Activated CD8-positive, alpha-beta memory T cell treated with anti-CD3 and anti-CD28 coated beads, Interleukin-2, amount 50 U/mL, for 4 hours (primary cell): Measurements from ENCODE around the gene EEFSEC.
A peak's percentile ranks its signal among the peaks of the same experiment; 100 is the strongest.

Experiments used
- DNase-seq: peaks from one replicate; pipeline ENCODE4 v3.0.0-alpha.2; 2020

Gene EEFSEC

GRCh38 chr3:128153156-128154041, at the start of gene EEFSEC:
TSS of gene EEFSEC (plus strand) at chr3:128153481. CDS start at chr3:128153508, 27 bp downstream.
- peak; percentile 84 for DNase-seq

GRCh38 chr3:128107834-128108233, 45.4 kb upstream of the EEFSEC start:
- DNase-seq, result no peak

- no peak for DNase-seq
Measured at GRCh38 chr3:128111147-128111546, 42.1 kb upstream of the EEFSEC start.

GRCh38 chr3:128112357-128112968, 40.8 kb upstream of the EEFSEC start:
- DNase-seq, result no peak

- no peak for DNase-seq
Measured at GRCh38 chr3:128113817-128114794, 39.2 kb upstream of the EEFSEC start.

DNA sequence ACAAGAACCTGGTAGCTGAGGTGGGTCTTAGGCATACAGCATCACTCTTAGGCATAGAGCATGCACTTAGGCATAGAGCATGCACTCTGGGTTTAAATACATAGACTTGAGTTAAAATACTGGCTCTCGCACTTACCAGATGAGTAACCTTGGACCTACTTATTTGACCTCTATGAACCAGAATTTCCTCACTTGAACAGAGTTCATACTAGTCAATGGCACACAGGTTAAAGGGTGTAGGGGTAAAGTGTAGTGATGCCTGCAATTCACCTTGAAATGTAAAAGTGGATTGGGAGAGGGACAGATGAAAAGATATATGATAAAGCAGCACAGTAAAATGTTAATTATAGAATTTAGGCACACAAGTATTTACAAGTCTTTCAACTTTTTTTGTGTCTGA, 31.3 kb upstream of the EEFSEC start:
- no peak for DNase-seq

- DNase-seq, result no peak
Measured at GRCh38 chr3:128123156-128123537, 30.1 kb upstream of the EEFSEC start.

GRCh38 chr3:128123538-128124368, 29.5 kb upstream of the EEFSEC start, which contains the start of gene RUVBL1:
TSS of gene RUVBL1 (minus strand) at chr3:128123812. CDS start at chr3:128123724, 88 bp downstream.
- peak; percentile 92 for DNase-seq

- DNase-seq, result no peak
Measured at GRCh38 chr3:128127236-128127635, 26.0 kb upstream of the EEFSEC start.

DNA sequence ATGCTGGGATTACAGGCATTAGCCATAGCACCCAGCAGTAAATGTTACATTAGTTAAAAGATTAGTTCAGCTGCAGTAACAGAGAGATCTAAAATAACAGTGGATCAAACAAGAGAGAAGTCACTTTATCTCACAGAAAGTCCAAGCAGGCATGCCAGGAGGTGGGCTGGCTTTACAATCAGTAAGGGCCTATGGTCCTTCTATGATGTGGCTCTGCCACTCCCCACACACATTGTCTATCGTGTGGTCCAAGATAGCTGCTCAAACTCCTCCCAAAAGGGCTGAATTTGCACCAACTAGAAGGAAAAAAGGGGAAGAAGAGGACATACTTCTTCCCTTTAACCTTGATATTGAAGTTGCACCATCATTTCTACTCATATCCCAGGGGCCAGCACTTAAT, 25.0 kb upstream of the EEFSEC start:
- DNase-seq, result no peak

GRCh38 chr3:128131897-128132646, 21.2 kb upstream of the EEFSEC start:
- DNase-seq, result no peak

DNA sequence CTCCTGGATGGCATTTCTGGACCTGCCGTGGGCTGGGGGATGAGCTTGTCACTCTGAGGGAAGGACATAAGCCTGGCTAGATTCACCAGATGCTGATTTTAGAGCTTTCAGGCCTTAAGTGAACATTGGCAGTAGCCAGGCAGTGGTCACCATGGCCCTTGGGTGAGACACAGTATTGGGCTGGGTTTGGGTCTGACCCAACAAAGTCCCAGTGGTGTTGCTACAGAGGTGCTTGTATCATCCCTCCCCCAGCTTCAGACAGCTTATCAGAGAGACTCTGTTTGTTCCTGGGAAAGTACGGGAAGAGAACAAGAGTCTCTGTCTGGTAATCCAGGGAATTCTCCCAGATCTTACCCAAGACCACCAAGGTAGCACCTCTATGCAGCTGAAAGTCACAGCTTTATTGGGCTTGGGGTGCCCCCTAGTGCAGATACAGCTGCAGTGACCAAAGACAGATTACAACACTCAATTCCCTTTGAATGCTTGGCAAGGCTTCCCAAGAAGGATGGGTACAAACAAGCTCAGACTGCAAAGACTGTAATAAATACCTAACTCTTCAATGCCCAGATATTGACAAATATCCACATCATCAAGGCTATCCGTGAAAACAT, 19.9 kb upstream of the EEFSEC start:
- DNase-seq, result peak; percentile 60

- no peak for DNase-seq
Measured at GRCh38 chr3:128143496-128143895, 9.8 kb upstream of the EEFSEC start.

- no peak for DNase-seq
Measured at GRCh38 chr3:128144512-128145187, 8.6 kb upstream of the EEFSEC start.

DNA sequence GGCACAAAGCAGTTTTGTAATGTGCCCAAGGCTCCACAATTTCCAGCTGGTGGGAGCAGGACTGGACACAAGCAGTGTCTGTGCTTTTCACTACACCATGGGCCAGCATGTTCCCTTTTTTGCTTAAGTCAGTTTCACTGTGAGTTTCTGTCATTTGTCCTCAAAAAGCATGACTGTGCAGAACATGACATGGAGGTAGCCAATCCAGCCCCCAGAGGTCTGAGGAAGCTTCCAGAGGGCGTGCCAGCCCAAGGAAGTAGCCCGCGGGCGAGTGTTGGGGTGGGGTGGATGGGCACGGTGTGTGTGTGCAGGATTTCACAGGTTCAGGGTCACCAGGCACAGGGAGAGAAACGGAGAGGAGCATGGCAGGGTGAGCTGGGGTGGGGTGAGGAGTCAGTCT, 8.0 kb upstream of the EEFSEC start:
- no peak for DNase-seq

GRCh38 chr3:128146201-128146600, 7.1 kb upstream of the EEFSEC start:
- DNase-seq, result no peak

GRCh38 chr3:128149650-128150049, 3.6 kb upstream of the EEFSEC start:
- no peak for DNase-seq

DNA sequence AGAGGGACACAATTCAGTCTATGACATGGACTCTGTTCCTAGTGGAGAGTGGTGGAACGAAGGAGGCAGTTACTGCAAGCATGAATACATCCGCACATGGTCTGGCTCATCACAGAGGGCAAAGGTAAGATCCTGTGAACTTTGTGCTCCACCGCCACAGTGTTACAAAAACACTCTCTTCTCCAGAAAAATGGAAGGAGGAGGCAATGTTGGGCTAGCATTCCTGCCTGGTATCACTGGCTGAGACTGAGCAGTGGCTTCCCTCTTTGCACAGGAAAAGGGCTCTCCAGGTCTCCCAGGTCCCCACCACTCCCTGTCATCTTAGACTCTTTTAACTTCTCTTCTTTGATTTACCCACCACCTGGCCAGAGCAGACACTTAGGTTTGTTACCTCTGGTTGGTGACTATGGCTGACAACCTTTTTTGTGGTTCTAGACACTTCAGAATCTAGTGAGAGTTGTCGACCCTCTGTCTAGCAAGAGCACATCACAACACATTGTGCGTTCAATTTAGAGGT, 1.5 kb upstream of the EEFSEC start:
- no peak for DNase-seq

- no peak for DNase-seq
Measured at GRCh38 chr3:128152419-128153155, 694 bp upstream of the EEFSEC start.
